K562 (cell line): ENCODE measurements around the gene PHYHD1. TPM values are rescaled to one million over a fixed set of nuclear protein-coding genes. Genes with fewer than 3 reads are reported as not detected.
A peak's percentile ranks its signal among the peaks of the same experiment; 100 is the strongest.

Experiments
- ATAC-seq: fragments of 200-7000 bp; cut with Tn5 transposase; 3 replicates; pipeline ENCODE4 v1.9.1; 2020; ENCODE audit warnings: moderate library complexity
- BruUV-seq: library from RNA; stranded (reverse); fragments of 400-500 nt; replicated peaks from 2 replicates; lab custom pipeline; 2021; lab: Mats Ljungman, UMichigan
- CTCF ChIA-PET: fragments of 300-600 bp; formaldehyde crosslinking; extraction: SDS; loops from one replicate; lab custom pipeline; 2021; ENCODE audit warnings: low intra/inter-chr PET ratio; lab: Yijun Ruan, JAX
- POLR2A ChIA-PET: fragments of 300-600, 350-650 bp; sonication (Branson Sonifier 250); formaldehyde crosslinking; extraction: SDS; loops from one replicate; lab custom pipeline; 2021; ENCODE audit warnings: antibody characterized with exemption, inconsistent platforms; lab: Yijun Ruan, JAX
- DNase-seq, 4 experiments: peaks; one replicate each; pipeline versions ENCODE4 v3.0.0 to v3.0.0-alpha.2; 2011 to 2018; ENCODE audit warnings: low spot score in 3 of 4, mixed read lengths in 3 of 4; ENCODE audit errors: extremely low read depth in 1 of 4
- FAIRE-seq: peaks from 2 replicates; lab custom pipeline; 2011; peaks lifted over from hg19 to GRCh38; lab: Jason Lieb, UNC
- H2AFZ ChIP-seq: 2 replicates; pipeline ENCODE4 v1.6.0; 2011; ENCODE audit warnings: low read depth, low read length, control low read depth, inconsistent platforms
- H3K27ac ChIP-seq: fragments of 200-600 bp; 3 replicates; pipeline ENCODE4 v1.8.0; 2011; ENCODE audit warnings: low read depth, mild to moderate bottlenecking, control low read depth, inconsistent platforms, low read length, moderate library complexity, mixed read lengths; ENCODE audit errors: extremely low read depth
- H3K27me3 ChIP-seq, 2 experiments: fragments of 300-600 bp in 1 of 2; 2 replicates in 1 of 2; 3 replicates in 1 of 2; pipeline versions ENCODE4 v1.6.0 to v1.8.0; 2011; ENCODE audit warnings: inconsistent platforms in 2 of 2, low read length in 2 of 2, mild to moderate bottlenecking in 1 of 2, mixed read lengths in 1 of 2, moderate library complexity in 1 of 2; ENCODE audit not compliant: control insufficient read depth in 2 of 2, insufficient read depth in 2 of 2
- H3K36me3 ChIP-seq: fragments of 300-600 bp; 3 replicates; pipeline ENCODE4 v1.8.0; 2011; ENCODE audit warnings: mild to moderate bottlenecking, low read length, inconsistent platforms; ENCODE audit not compliant: control insufficient read depth, insufficient read depth
- H3K4me1 ChIP-seq, 2 experiments: fragments of 200-600 bp in 1 of 2; replicated peaks in 1 of 2; 2 replicates in 1 of 2; 3 replicates in 1 of 2; pipeline versions ENCODE4 v1.5.1 to v1.8.0; 2011; ENCODE audit warnings: inconsistent platforms in 2 of 2, low read length in 2 of 2, mild to moderate bottlenecking in 1 of 2, mixed read lengths in 1 of 2, moderate library complexity in 1 of 2; ENCODE audit not compliant: control insufficient read depth in 2 of 2, insufficient read depth in 2 of 2
- H3K4me2 ChIP-seq: 2 replicates; pipeline ENCODE4 v1.6.1; 2011; ENCODE audit warnings: low read length, control low read depth, inconsistent platforms, mixed read lengths; ENCODE audit not compliant: insufficient read depth
- H3K4me3 ChIP-seq: fragments of 200-600 bp; sonication (generic), shearing (Covaris generic); 2 replicates; pipeline ENCODE4 v1.5.1; 2016; ENCODE audit warnings: control low read depth, inconsistent platforms
- H3K79me2 ChIP-seq: fragments of 200-600 bp; 3 replicates; pipeline ENCODE4 v1.8.0; 2011; ENCODE audit warnings: low read length, inconsistent platforms; ENCODE audit not compliant: control insufficient read depth, insufficient read depth
- H3K9ac ChIP-seq, 2 experiments: 2 replicates each; pipeline versions ENCODE4 v1.6.0 to v1.6.1; 2011; ENCODE audit warnings: low read depth in 2 of 2, low read length in 2 of 2, control low read depth in 1 of 2, inconsistent platforms in 1 of 2, mild to moderate bottlenecking in 1 of 2, mixed read lengths in 1 of 2; ENCODE audit not compliant: insufficient read depth in 1 of 2
- H3K9me1 ChIP-seq: one replicate; pipeline ENCODE4 v1.6.0; 2011; ENCODE audit warnings: inconsistent platforms, mild to moderate bottlenecking, low read length, moderate library complexity; ENCODE audit not compliant: control insufficient read depth, insufficient read depth
- H3K9me3 ChIP-seq: replicated peaks from 2 replicates; pipeline ENCODE4 v1.5.1; 2011; ENCODE audit warnings: low read depth, low read length, inconsistent platforms; ENCODE audit not compliant: control insufficient read depth, insufficient read depth
- H4K20me1 ChIP-seq: replicated peaks from 2 replicates; pipeline ENCODE4 v1.6.1; 2011; ENCODE audit warnings: low read length, inconsistent platforms, mixed read lengths; ENCODE audit not compliant: control insufficient read depth, insufficient read depth
- EGR1 ChIP-seq: fragments of 450-650 bp; conservative IDR thresholded peaks from 2 replicates; pipeline ENCODE4 v1.6.1; 2017; ENCODE audit warnings: mild to moderate bottlenecking
- GTF2E2 ChIP-seq: fragments of 200-800 bp; sonication (Bioruptor generic); IDR thresholded peaks from 2 replicates; pipeline ENCODE4 v1.6.1; 2016; ENCODE audit warnings: missing genetic modification characterization, missing compliant biosample characterization
- NR2C1 ChIP-seq, 2 experiments: fragments of 450-650 bp; IDR thresholded peaks; 2 replicates each; pipeline ENCODE4 v1.6.1; 2017; ENCODE audit warnings: mild to moderate bottlenecking in 2 of 2, antibody characterized with exemption in 1 of 2, inconsistent platforms in 1 of 2, missing compliant biosample characterization in 1 of 2, missing genetic modification characterization in 1 of 2
- NR2C2 ChIP-seq, 2 experiments: fragments of 200-800 bp in 1 of 2; sonication (Bioruptor generic) in 1 of 2; sonication (generic) in 1 of 2; formaldehyde crosslinking in 1 of 2; IDR thresholded peaks; 2 replicates each; pipeline versions ENCODE4 v1.6.1 to v1.8.0; 2016 to 2022; ENCODE audit warnings: mild to moderate bottlenecking in 1 of 2, missing compliant biosample characterization in 1 of 2, missing genetic modification characterization in 1 of 2, missing genetic modification reagents in 1 of 2
- WGBS: fragments of 100-300 bp; shearing (Covaris generic); methylation state at CpG from one replicate; pipeline ENCODE4 v1.1.6; 2016; ENCODE audit warnings: low coverage, mixed read lengths; ENCODE audit not compliant: insufficient coverage; ENCODE audit errors: missing lambda C conversion rate; 5-methylcytosine and 5-hydroxymethylcytosine counted together
- in situ Hi-C: fragments of 300-500 bp; cut with MboI; formaldehyde crosslinking; loops from 4 replicates; pipeline ENCODE4 v1.15.0; 2018; ENCODE audit warnings: inconsistent platforms, mixed read lengths
- intact Hi-C: fragments of 100-400 bp; cut with micrococcal nuclease; formaldehyde crosslinking; loops from 2 replicates; pipeline ENCODE4 v1.14.2; 2022
- polyA plus RNA-seq, 8 experiments: library from polyadenylated mRNA; depleted of rRNA in 4 of 8; stranded (reverse) in 5 of 8; unstranded in 3 of 8; fragments of >200 nt; fragmentation: Nextera tagmentation in 2 of 8; fragmentation: Illumina TruSeq in 1 of 8; extraction: Ambion mirVana in 2 of 8; extraction: Trizol in 1 of 8; gene quantifications; 2 replicates each; pipeline versions ENCODE4 v1.2.1 to v1.2.3, GENCODE V29; 2011 to 2014; ENCODE audit warnings: inconsistent platforms in 1 of 8, missing spikeins in 1 of 8
- total RNA-seq, 7 experiments: library from RNA; depleted of rRNA in 6 of 7; stranded (reverse); fragments of >200 nt in 6 of 7; fragmentation: Illumina TruSeq in 2 of 7; extraction: Trizol in 2 of 7; gene quantifications; 2 replicates each; pipeline versions ENCODE4 v1.2.1 to v1.2.3, GENCODE V29; 2011 to 2021; ENCODE audit warnings: low replicate concordance in 1 of 7
- TF ChIP-seq, protein P1 (sequence below): fragments of 450-650 bp; IDR thresholded peaks from 2 replicates; pipeline ENCODE4 v1.6.1; 2014; ENCODE audit warnings: low read depth, mild to moderate bottlenecking, moderate library complexity, borderline replicate concordance

Gene PHYHD1
- total and polyA plus RNA-seq, 9 of the 15 experiments (the other 6 are each of a cell fraction or from before 2014, with no cell fraction given), result 0.36 to 1.3 (median 0.80) TPM

DNA sequence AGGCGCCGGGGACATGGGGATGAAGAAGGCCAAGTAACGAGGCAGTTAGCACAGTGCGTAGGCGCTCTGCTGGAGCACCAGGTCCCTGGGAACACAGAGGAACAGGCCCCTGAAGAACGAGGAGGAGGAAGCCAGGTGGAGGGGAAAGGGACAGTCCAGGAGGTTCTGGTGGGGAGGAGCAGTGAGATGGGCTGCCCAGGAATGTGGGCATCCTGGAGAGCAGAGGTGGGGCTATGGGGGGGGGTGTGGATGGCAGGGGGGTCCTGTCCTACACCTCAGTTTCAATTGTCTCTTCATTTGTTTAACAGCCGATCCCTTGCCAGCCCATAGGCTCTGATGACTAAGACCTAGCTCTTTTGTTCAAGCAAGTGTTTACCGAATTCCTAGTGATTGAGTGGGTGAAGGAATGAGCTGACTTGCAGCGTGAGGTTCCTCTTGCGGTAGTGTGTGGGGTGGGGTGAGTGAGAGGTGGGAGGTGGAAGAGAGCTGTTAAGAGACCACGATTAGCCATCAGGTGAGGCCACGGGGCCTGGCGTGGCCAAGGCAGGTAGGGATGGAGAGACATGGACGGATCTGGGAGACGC lies 8.4 kb upstream of the PHYHD1 start:
- Histone ChIP-seq H2AFZ (no peak overlapping the region), H3K36me3 (peaks cover 57% of the 10 kb centered on the region; the same call in 2 of the 3 replicates), H4K20me1 (no peaks in the 10 kb centered on the region; the same call in 1 of the 2 replicates), H3K9me3 (no peaks in the 10 kb centered on the region), H3K4me1 (peaks cover 17 to 48% of the 10 kb centered on the region in 2 experiments), H3K4me3 (no peak overlapping the region), H3K4me2 (no peak overlapping the region), H3K27me3 (no peaks in the 10 kb centered on the region; a peak in 1 of 5 replicates), H3K79me2 (0 out of 3 replicates have a peak, but pooled peaks cover 11% of the 10 kb centered on the region), H3K9ac (peak overlapping the region in 1 of 2 experiments; percentile 4; a peak in 2 of 4 replicates), H3K27ac (no peak overlapping the region), H3K9me1 (no peaks in the 10 kb centered on the region)
- no peak for DNase-seq
- ChIA-PET POLR2A (interaction anchor here (1.1 kb wide), 1 partner anchor 17 kb away, joined by 3 read pairs; no protein-coding TSS in a partner anchor), CTCF (no interaction called here)
- 78% methylated on average over 15 of the region's 15 CpGs for WGBS
- intact Hi-C loops, result no loop called here
- FAIRE-seq, result no peak
- TF ChIP-seq EGR1 (peak; percentile 41; the same call in 1 of the 2 replicates), GTF2E2 (no peak)
- no peak for ATAC-seq
- in situ Hi-C loops, result no loop called here
- no TSS peak for BruUV-seq

DNA sequence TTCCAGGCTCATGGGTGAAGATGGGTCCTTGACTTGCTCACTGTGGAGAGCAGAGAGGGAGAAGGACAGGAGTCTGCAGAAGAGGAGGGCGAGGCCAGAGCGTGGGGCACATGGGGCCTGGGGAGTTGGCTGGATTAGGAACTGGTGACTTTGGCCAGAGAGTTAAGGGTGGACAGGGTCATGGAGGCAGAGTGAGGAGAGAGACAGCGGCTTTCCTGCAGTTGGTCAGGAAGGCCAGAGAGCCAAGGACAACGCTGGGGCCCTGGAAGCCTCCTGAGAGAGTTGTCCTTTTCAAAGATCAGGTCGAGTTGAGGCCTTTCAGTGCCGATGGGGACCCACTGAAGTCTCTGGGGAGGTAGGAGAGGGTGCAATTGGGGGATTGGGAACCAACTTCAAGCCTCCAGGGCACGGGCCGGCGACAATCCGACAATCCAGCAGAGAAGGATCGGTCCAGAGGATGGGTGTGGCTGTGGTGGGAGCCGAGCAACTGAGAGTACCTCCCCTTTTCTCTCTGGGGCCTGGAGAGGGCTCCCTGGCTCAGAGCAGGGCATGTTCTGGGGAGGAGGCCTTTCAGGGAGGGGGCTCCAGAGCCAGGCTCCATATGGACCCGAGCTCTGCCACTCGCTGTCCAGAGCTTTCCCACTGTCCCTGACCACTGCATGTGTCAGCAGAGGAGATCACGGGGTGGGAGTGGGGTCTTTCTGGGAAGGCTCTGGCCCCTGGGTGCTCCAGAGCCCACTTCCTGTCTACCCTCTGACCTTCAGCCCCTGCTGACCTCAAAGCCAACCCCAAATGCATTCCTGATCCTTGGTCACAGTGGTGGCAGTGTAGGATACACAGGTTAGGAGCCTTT lies 7.5 kb upstream of the PHYHD1 start:
- no TSS peak for BruUV-seq
- in situ Hi-C loops, result no loop called here
- no peaks in the 10 kb centered on the region for H3K9me3 ChIP-seq
- H3K27me3 ChIP-seq, result no peaks in the 10 kb centered on the region; a peak in 1 of 5 replicates
- H3K4me3 ChIP-seq, result no peak overlapping the region
- ChIA-PET CTCF (no interaction called here), POLR2A (interaction anchor here (1.1 kb wide), 1 partner anchor 16 kb away, joined by 3 read pairs; no protein-coding TSS in a partner anchor)
- peaks cover 55% of the 10 kb centered on the region; the same call in 2 of the 3 replicates for H3K36me3 ChIP-seq
- H3K27ac ChIP-seq, result no peak overlapping the region
- no peak overlapping the region for H3K4me2 ChIP-seq
- FAIRE-seq (no peak), ATAC-seq (peak; percentile 79), DNase-seq (peak in 3 of 4 experiments; percentile 33 to 61 (median 54))
- 0 out of 3 replicates have a peak, but pooled peaks cover 11% of the 10 kb centered on the region for H3K79me2 ChIP-seq
- no peaks in the 10 kb centered on the region; the same call in 1 of the 2 replicates for H4K20me1 ChIP-seq
- intact Hi-C loops, result no loop called here
- no peak for TF ChIP-seq NR2C2 (CRISPR knock-in tag; IDR thresholded peaks at IDR 0.05)
- TF ChIP-seq NR2C2 (tag; IDR thresholded peaks at IDR 0.05), result 0 out of 2 replicates have a peak, but pooled peaks have one; percentile 17
- TF ChIP-seq, protein P1, sequence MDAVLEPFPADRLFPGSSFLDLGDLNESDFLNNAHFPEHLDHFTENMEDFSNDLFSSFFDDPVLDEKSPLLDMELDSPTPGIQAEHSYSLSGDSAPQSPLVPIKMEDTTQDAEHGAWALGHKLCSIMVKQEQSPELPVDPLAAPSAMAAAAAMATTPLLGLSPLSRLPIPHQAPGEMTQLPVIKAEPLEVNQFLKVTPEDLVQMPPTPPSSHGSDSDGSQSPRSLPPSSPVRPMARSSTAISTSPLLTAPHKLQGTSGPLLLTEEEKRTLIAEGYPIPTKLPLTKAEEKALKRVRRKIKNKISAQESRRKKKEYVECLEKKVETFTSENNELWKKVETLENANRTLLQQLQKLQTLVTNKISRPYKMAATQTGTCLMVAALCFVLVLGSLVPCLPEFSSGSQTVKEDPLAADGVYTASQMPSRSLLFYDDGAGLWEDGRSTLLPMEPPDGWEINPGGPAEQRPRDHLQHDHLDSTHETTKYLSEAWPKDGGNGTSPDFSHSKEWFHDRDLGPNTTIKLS, result no peak
- TF ChIP-seq NR2C1 (IDR thresholded peaks at IDR 0.05), result peak; percentile 70
- TF ChIP-seq NR2C1 (tag; IDR thresholded peaks at IDR 0.05), result no peak
- WGBS, result 62% methylated on average over 13 of the region's 15 CpGs
- H3K4me1 ChIP-seq, result peaks cover 17 to 49% of the 10 kb centered on the region in 2 experiments
- no peak overlapping the region for H2AFZ ChIP-seq
- H3K9ac ChIP-seq, result peak overlapping the region in 1 of 2 experiments; percentile 88; a peak in 2 of 4 replicates
- no peaks in the 10 kb centered on the region for H3K9me1 ChIP-seq
